OCI-LY7 (cell line): ENCODE data around the gene ARL16. TPM values are rescaled to one million over a fixed set of nuclear protein-coding genes. Genes with fewer than 3 reads are reported as not detected.

Experiments
- BruUV-seq: library from RNA; stranded (reverse); fragments of 400-500 nt; replicated peaks from 2 replicates; lab custom pipeline; 2021; lab: Mats Ljungman, UMichigan
- CTCF ChIA-PET: fragments of 300-600 bp; sonication (Branson Sonifier 250); formaldehyde crosslinking; loops from one replicate; lab custom pipeline; 2022; ENCODE audit warnings: antibody characterized with exemption; ENCODE audit not compliant: unreplicated experiment; lab: Charles Lee
- POLR2A ChIA-PET: fragments of 300-600 bp; sonication (Branson Sonifier 250); formaldehyde crosslinking; loops from one replicate; lab custom pipeline; 2022; ENCODE audit warnings: antibody characterized with exemption; lab: Charles Lee
- DNase-seq: peaks from one replicate; pipeline ENCODE4 v3.0.0-alpha.2; 2015; ENCODE audit warnings: low spot score
- H2AFZ ChIP-seq: fragments of 200-600 bp; sonication (generic), shearing (Covaris generic); 2 replicates; pipeline ENCODE4 v1.6.1; 2014; ENCODE audit warnings: mild to moderate bottlenecking, antibody characterized with exemption, low read length, moderate library complexity
- H3K27ac ChIP-seq: fragments of 200-600 bp; sonication (generic); 2 replicates; pipeline ENCODE4 v1.5.1; 2014; ENCODE audit warnings: mixed run types, low read depth, mild to moderate bottlenecking, moderate library complexity, low read length, inconsistent platforms; ENCODE audit not compliant: poor library complexity, severe bottlenecking
- H3K36me3 ChIP-seq: fragments of 200-600 bp; sonication (generic); 2 replicates; pipeline ENCODE4 v1.6.1; 2014; ENCODE audit warnings: mild to moderate bottlenecking, antibody characterized with exemption, low read length, moderate library complexity, mixed read lengths; ENCODE audit not compliant: insufficient read depth
- H3K4me1 ChIP-seq: fragments of 200-600 bp; sonication (generic); 2 replicates; pipeline ENCODE4 v1.5.1; 2014; ENCODE audit warnings: mild to moderate bottlenecking, low read length; ENCODE audit not compliant: insufficient read depth, poor library complexity, severe bottlenecking
- H3K4me2 ChIP-seq: fragments of 200-600 bp; sonication (generic); 2 replicates; pipeline ENCODE4 v1.6.1; 2014; ENCODE audit warnings: mild to moderate bottlenecking, low read length
- H3K4me3 ChIP-seq: fragments of 200-600 bp; sonication (generic); 2 replicates; pipeline ENCODE4 v1.5.1; 2014; ENCODE audit warnings: mild to moderate bottlenecking, low read depth, low read length; ENCODE audit not compliant: poor library complexity, severe bottlenecking
- H3K79me2 ChIP-seq: fragments of 200-600 bp; sonication (generic); 2 replicates; pipeline ENCODE4 v1.6.1; 2016; ENCODE audit warnings: low read depth, mild to moderate bottlenecking, low read length, moderate library complexity, mixed read lengths; ENCODE audit not compliant: insufficient read depth
- H3K9me2 ChIP-seq: fragments of 200-600 bp; sonication (generic); 2 replicates; pipeline ENCODE4 v1.6.1; 2016; ENCODE audit warnings: mild to moderate bottlenecking, low read length, mixed read lengths; ENCODE audit not compliant: insufficient read depth
- H3K9me3 ChIP-seq: fragments of 200-600 bp; sonication (generic); 2 replicates; pipeline ENCODE4 v1.6.1; 2014; ENCODE audit warnings: mild to moderate bottlenecking, mixed run types, low read length, mixed read lengths
- H4K20me1 ChIP-seq: fragments of 200-600 bp; sonication (generic); 2 replicates; pipeline ENCODE4 v1.6.1; 2014; ENCODE audit warnings: mild to moderate bottlenecking, antibody characterized with exemption, low read length, moderate library complexity, mixed read lengths; ENCODE audit not compliant: insufficient read depth
- EZH2phosphoT487 ChIP-seq: fragments of 200-600 bp; sonication (generic); IDR thresholded peaks from 2 replicates; pipeline ENCODE4 v1.6.1; 2018; ENCODE audit warnings: low read depth, borderline replicate concordance, mild to moderate bottlenecking, mixed run types, antibody characterized with exemption, low read length, moderate library complexity, mixed read lengths
- intact Hi-C: fragments of 100-400 bp; cut with micrococcal nuclease; formaldehyde crosslinking; loops from one replicate; pipeline ENCODE4 v1.10.0; 2022; ENCODE audit not compliant: unreplicated experiment
- total RNA-seq, 2 experiments: library from RNA; depleted of rRNA in 1 of 2; stranded (reverse); fragments of >200 nt in 1 of 2; shearing (Covaris generic) in 1 of 2; gene quantifications; 2 replicates each; pipeline ENCODE4 v1.2.3, GENCODE V29; 2014 to 2022
- TF ChIP-seq, protein P1 (sequence below): fragments of 200-600 bp; sonication (generic); conservative IDR thresholded peaks from 2 replicates; pipeline ENCODE4 v1.5.1; 2014; ENCODE audit warnings: mild to moderate bottlenecking, antibody characterized with exemption, low read length, moderate library complexity, mixed read lengths

The ARL16 gene
- total RNA-seq, 2 experiments from 2014 or later: 49.8 to 86.1 TPM

- CTCF ChIA-PET: no interaction called here
- intact Hi-C loops: no loop called here
Measured at GRCh38 chr17:81673561-81674258, 9.9 kb downstream of the ARL16 start.

GRCh38 chr17:81672954-81673353 is 10.6 kb downstream of the ARL16 start:
- Histone ChIP-seq H3K9me2 (no peaks in the 10 kb centered on the region), H2AFZ (no peak overlapping the region), H3K4me1 (peaks cover 6% of the 10 kb centered on the region), H3K9me3 (no peaks in the 10 kb centered on the region), H3K4me3 (no peak overlapping the region), H3K27ac (no peak overlapping the region), H4K20me1 (no peaks in the 10 kb centered on the region), H3K4me2 (no peak overlapping the region), H3K36me3 (peaks cover 74% of the 10 kb centered on the region), H3K79me2 (peaks cover 9% of the 10 kb centered on the region; the same call in 1 of the 2 replicates)
- BruUV-seq: no TSS peak
- ChIA-PET POLR2A (no interaction called here), CTCF (no interaction called here)
- intact Hi-C loops: no loop called here
- TF ChIP-seq, protein P1, sequence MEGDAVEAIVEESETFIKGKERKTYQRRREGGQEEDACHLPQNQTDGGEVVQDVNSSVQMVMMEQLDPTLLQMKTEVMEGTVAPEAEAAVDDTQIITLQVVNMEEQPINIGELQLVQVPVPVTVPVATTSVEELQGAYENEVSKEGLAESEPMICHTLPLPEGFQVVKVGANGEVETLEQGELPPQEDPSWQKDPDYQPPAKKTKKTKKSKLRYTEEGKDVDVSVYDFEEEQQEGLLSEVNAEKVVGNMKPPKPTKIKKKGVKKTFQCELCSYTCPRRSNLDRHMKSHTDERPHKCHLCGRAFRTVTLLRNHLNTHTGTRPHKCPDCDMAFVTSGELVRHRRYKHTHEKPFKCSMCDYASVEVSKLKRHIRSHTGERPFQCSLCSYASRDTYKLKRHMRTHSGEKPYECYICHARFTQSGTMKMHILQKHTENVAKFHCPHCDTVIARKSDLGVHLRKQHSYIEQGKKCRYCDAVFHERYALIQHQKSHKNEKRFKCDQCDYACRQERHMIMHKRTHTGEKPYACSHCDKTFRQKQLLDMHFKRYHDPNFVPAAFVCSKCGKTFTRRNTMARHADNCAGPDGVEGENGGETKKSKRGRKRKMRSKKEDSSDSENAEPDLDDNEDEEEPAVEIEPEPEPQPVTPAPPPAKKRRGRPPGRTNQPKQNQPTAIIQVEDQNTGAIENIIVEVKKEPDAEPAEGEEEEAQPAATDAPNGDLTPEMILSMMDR: no peak
- no peak for TF ChIP-seq EZH2phosphoT487
- no peak for DNase-seq

More at GRCh38 chr17:81673561-81674258, 9.9 kb downstream of the ARL16 start:
- Histone ChIP-seq H2AFZ (no peak overlapping the region), H3K79me2 (peaks cover 2% of the 10 kb centered on the region; the same call in 1 of the 2 replicates), H3K4me1 (no peaks in the 10 kb centered on the region), H3K9me3 (no peaks in the 10 kb centered on the region), H4K20me1 (no peaks in the 10 kb centered on the region), H3K9me2 (no peaks in the 10 kb centered on the region), H3K27ac (no peak overlapping the region), H3K4me2 (no peak overlapping the region), H3K4me3 (no peak overlapping the region), H3K36me3 (peaks cover 67% of the 10 kb centered on the region)
- no TSS peak for BruUV-seq
- POLR2A ChIA-PET: no interaction called here
- DNase-seq: no peak
- no peak for TF ChIP-seq EZH2phosphoT487
- TF ChIP-seq, protein P1: no peak

DNA sequence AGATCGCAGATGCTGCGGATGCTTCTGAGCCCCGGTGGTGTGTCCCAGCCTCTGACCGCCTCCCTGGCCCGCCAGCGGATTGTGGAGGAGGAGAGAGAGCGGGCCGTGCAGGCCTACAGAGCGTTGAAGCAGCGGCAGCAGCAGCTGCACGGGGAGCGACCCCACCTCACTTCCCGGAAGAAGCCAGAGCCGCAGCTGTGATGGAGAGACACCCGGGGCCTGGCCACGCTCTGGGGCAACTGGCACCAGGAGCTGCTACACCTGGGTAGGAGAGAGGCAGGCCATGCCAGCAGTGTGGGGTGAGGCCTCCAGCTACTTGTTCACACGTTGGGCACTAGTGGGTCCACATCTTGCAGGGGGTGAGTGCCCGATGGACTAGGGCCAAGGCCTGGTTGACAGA is 11.1 kb downstream of the ARL16 start:
- Histone ChIP-seq H3K4me3 (no peak overlapping the region), H2AFZ (no peak overlapping the region), H3K79me2 (peaks cover 14% of the 10 kb centered on the region; the same call in 1 of the 2 replicates), H3K36me3 (peaks cover 78% of the 10 kb centered on the region), H3K9me3 (no peaks in the 10 kb centered on the region), H4K20me1 (no peaks in the 10 kb centered on the region), H3K9me2 (no peaks in the 10 kb centered on the region), H3K27ac (no peak overlapping the region), H3K4me2 (no peak overlapping the region), H3K4me1 (peaks cover 10% of the 10 kb centered on the region)
- ChIA-PET CTCF (no interaction called here), POLR2A (no interaction called here)
- DNase-seq: no peak
- TF ChIP-seq, protein P1: no peak
- TF ChIP-seq EZH2phosphoT487: no peak
- intact Hi-C loops: no loop called here
- BruUV-seq: no TSS peak
